HS-5 (cell line): Measurements from ENCODE around the gene GPC6.

ENCODE experiments used
- DNase-seq: peaks from one replicate; pipeline ENCODE4 v3.0.0-alpha.2; 2012; ENCODE audit warnings: low read depth

The GPC6 gene

GRCh38 chr13:93686399-93686798 is 459.8 kb downstream of the GPC6 start:
- no peak for DNase-seq

DNA sequence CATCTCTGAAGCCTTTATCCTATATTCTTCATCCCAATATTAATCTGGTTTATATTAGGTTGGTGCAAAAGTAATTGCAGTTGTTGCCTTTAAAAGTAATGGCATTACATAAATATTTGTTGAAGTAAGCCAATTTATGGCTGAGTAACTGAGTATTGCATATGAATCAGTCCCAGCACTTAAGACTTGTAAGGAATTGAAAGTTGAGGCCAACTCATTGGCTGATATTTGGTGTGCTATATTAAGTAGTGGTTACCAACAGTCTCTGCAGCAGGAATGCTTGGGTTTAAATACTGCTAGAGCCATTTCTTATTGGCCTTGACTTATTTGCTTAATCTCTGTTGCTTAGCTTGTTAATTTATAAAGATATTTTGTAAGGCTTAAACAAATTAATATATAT is 460.7 kb downstream of the GPC6 start:
- no peak for DNase-seq

GRCh38 chr13:93689333-93689732 is 462.7 kb downstream of the GPC6 start:
- no peak for DNase-seq

GRCh38 chr13:93690139-93690538 is 463.5 kb downstream of the GPC6 start:
- no peak for DNase-seq

DNA sequence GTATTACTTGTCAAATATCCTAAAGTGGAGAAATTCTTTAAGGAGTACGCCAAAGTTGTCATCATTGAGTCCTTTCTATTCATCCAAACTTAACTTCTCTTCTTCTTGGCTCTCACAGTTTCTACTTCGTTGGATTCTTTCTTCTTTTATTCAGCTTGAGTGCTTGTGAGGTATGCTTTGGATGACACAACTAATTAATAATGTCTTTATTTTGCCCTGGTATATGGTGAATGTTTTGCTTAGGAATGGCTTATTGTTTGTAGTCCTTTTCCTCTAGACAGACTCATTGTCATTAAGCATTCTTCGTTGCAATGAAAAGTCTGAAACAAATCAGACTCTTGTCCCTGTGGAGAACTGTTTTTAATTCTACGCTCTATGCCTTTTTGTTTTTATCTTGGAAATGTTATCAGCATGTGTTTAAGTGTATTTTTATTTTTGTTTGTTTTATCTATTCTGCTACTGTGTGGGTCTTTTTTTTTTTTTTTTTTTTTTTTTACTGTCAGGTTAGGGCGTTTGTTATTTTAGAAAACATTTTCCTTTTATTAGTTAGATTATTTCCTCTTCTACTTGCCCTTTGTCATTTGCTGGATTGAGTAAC is 471.5 kb downstream of the GPC6 start:
- no peak for DNase-seq

- no peak for DNase-seq
Observed at GRCh38 chr13:93700115-93700514, 473.5 kb downstream of the GPC6 start.

DNA sequence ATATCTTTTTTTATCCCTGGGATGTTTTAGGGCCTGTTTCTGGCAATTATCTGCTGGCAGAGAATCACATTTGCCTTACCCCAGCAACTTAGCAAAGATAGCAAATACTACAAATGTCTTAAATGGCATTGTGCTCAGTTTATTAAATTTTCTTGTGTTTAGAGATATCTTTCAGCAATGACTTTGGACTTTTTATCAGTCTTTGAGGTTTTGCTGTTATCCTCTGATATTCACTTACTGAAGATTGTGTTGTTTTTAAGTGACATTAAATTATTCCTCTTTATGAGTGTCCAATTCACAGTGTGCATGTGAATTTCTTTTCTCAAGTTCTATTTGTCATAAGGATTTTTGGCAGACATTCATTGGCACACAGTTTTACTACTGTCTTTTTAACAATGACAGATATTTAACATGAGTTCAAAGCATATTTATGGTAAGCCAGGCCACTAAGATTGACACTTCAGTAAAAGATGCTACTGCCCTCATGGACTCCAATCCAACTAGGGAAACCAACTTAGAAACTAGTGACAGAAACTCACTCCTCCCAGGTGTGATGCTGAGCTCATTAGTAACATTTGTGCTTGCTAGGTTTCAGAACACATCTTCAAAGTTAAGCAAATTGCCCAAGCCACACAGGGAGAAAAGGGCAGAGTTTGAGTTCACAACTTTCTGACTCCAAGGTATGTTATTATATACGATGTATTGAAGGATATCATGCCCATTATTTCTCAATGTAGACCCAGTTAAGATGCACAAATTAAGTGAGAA is 481.9 kb downstream of the GPC6 start:
- no peak for DNase-seq

- DNase-seq: no peak
Observed at GRCh38 chr13:93709506-93710244, 483.1 kb downstream of the GPC6 start.

GRCh38 chr13:93714171-93714570 is 487.6 kb downstream of the GPC6 start:
- no peak for DNase-seq

GRCh38 chr13:93715866-93716265 is 489.3 kb downstream of the GPC6 start:
- DNase-seq: no peak

DNA sequence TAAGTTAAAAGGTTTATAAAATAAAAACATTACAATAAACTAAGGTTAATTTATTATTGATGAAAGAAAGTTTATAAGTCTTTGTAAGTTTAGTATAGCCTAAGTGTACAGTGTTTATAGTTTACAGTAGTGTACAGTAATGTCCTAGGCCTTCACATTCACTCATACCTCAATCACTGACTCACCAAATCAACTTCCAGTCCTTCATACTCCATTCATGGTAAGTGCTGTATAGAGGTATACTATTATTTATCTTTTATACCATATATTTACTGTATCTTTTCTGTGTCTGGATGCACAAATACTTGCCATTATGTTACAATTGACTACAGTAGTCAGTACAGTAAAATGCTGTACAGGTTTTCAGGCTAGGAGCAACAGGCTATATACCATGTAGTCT is 490.0 kb downstream of the GPC6 start:
- DNase-seq: no peak

- DNase-seq: no peak
Observed at GRCh38 chr13:93721483-93721882, 494.9 kb downstream of the GPC6 start.

DNA sequence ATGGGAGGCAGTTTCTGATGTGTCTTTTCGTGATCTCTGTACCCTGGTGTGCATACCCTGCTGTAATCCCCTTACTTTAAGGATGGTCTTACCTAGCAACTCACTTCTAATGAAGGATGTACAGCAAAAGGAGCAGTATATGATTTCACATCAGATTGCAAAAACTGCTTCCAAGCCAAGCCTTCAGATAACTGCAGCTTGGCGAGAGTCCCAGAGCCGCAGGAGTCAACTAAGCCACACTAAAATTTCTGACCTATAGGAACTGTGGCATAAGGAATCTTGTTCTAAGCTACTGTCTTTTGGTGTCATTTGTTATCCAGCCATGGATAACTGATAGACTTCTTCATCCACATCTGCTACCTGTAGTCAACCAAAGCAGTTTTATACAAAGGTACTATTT is 496.7 kb downstream of the GPC6 start:
- DNase-seq: no peak

DNA sequence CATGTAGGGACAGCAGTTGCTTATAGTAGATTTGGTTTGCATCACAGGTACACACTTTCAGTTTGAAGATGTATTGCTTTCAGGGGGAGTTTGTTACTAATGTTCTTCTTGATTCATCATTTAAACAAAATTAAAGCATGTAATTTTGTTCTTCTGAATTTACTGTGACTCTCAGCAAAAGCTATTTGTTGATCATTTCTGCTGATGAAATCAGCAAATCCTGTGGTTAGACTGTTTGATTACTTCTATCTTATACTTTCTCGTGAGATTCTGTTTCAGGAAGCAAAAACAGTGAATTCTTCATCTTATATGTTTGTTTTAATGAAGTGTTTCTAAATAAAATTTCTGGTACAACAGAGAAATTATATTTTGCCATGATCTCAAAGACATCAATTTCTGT is 497.6 kb downstream of the GPC6 start:
- no peak for DNase-seq

GRCh38 chr13:93726173-93726957 is 499.8 kb downstream of the GPC6 start:
- DNase-seq: no peak

DNA sequence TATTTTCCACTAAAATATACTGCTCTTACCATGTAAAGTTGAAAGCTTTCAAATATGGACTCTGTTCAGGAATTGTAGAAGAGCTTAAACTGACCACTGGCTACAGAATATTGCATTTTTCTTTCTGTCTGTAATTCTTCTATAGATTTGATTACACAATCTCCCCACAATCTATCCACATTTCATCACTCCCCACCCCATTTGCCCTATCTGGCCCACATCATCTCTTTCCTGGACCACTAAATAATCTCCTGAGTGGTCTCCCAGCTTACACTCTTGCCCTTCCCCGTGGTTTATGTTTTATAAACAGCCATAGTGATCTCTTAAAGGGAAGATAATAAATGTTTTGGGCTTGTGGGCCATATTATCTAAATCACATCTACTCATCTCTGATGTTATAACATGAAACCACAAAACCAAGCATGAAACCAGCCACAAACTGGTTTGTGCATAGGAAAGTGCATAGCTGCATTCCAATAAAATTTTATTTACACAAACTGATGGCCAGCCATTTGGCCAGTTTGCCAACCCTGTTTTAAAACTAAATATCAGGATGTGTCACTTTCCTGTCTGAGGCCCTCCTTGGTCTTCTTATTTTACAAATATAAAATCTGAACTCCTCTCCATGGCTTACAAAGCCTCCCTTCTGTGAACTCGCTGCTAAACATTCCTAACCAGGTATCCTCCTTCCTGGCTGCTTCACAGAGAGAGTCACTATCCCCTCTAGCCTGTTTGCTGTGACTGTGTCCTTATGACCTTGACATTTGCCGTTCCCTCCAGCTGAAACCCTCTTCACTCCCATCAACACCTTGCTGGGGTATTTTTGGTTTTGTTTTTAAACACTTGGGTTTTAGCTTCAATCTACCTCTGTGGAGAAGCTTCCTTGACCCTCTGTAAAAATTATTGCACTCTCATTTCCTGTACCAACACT is 500.9 kb downstream of the GPC6 start:
- peak; percentile 23 for DNase-seq

DNA sequence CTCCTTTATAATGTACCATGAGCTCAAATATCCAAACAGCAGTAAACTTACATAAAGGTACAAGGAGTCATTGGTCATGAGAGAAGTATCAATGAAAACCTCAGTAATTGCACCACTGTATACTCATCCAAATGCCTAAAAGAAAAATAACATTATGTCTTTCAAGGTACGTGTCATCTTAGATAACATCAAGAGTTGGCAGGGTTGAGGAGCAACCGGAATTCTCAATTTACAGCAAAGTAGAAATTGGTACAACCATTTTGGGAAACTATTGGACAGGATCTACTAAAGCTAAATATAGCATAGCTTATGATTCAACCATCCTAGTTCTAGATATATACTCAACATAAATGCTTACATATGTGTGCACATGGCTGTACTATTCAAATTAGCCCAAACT is 502.8 kb downstream of the GPC6 start:
- no peak for DNase-seq

GRCh38 chr13:93730780-93731179 is 504.2 kb downstream of the GPC6 start:
- no peak for DNase-seq

- no peak for DNase-seq
Observed at GRCh38 chr13:93732186-93732585, 505.6 kb downstream of the GPC6 start.

DNA sequence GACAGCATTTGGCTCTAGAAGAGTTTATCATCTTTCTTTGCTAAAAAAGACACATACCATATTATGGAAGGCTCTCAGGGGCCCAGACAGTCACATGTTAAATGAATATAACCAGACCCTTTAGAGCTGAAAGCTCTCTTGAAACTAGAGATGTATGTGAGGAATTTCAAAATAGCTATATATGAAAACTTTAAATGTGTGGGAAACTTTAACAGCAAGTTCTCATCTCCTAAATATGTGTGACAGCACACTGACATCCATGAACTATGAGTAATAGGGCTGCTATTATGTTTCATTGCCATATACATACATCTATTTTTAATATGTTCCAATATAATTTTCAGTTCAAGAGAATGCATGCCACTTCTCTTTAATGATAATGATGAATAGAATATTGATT is 509.5 kb downstream of the GPC6 start:
- DNase-seq: no peak

- DNase-seq: no peak
Observed at GRCh38 chr13:93736909-93737308, 510.3 kb downstream of the GPC6 start.
